Neural cell (in vitro differentiated cells): ENCODE measurements around the gene SLC7A6OS. TPM values are rescaled to one million over a fixed set of nuclear protein-coding genes. Genes with fewer than 3 reads are reported as not detected.

Experiments
- H2AFZ ChIP-seq: fragments of 200-600, 300-800 bp; sonication (generic), shearing (Covaris generic); 2 replicates; pipeline ENCODE4 v1.6.0; 2014; ENCODE audit warnings: low read depth, mild to moderate bottlenecking, antibody characterized with exemption, low read length, moderate library complexity
- H3F3A ChIP-seq: fragments of 200-600 bp; shearing (Covaris generic); 2 replicates; pipeline ENCODE4 v1.6.1; 2016; ENCODE audit warnings: mild to moderate bottlenecking, moderate library complexity, mixed read lengths, antibody characterized with exemption, low read length; ENCODE audit not compliant: insufficient read depth, poor library complexity, severe bottlenecking
- H3K27ac ChIP-seq: fragments of 200-600, 300-800 bp; sonication (generic), shearing (Covaris generic); 2 replicates; pipeline ENCODE4 v1.5.1; 2014; ENCODE audit warnings: mild to moderate bottlenecking, low read length, moderate library complexity
- H3K27me3 ChIP-seq: fragments of 300-800, 200-600 bp; sonication (generic), shearing (Covaris generic); 2 replicates; pipeline ENCODE4 v1.6.0; 2014; ENCODE audit warnings: mild to moderate bottlenecking, low read depth, low read length, moderate library complexity; ENCODE audit not compliant: insufficient read depth
- H3K36me3 ChIP-seq: fragments of 300-800, 200-600 bp; sonication (generic), shearing (Covaris generic); 2 replicates; pipeline ENCODE4 v1.5.1; 2014; ENCODE audit warnings: mild to moderate bottlenecking, antibody characterized with exemption, low read length, moderate library complexity; ENCODE audit not compliant: insufficient read depth
- H3K4me2 ChIP-seq: fragments of 300-800, 200-600 bp; sonication (generic), shearing (Covaris generic); 2 replicates; pipeline ENCODE4 v1.6.0; 2014; ENCODE audit warnings: mild to moderate bottlenecking, low read length
- H3K4me3 ChIP-seq: fragments of 300-800, 200-600 bp; sonication (generic), shearing (Covaris generic); 2 replicates; pipeline ENCODE4 v1.5.1; 2014; ENCODE audit warnings: mild to moderate bottlenecking, low read length, moderate library complexity
- H3K79me2 ChIP-seq: fragments of 200-600 bp; shearing (Covaris generic); replicated peaks from 2 replicates; pipeline ENCODE4 v1.6.0; 2014; ENCODE audit warnings: mild to moderate bottlenecking, low read length, moderate library complexity; ENCODE audit not compliant: insufficient read depth
- H3K9ac ChIP-seq: fragments of 300-800, 200-600 bp; sonication (generic), shearing (Covaris generic); 2 replicates; pipeline ENCODE4 v1.6.1; 2016; ENCODE audit warnings: mild to moderate bottlenecking, low read length, mixed read lengths
- H3K9me2 ChIP-seq: fragments of 200-600 bp; shearing (Covaris generic); 2 replicates; pipeline ENCODE4 v1.6.1; 2016; ENCODE audit warnings: mild to moderate bottlenecking, low read length, mixed read lengths; ENCODE audit not compliant: insufficient read depth
- H3K9me3 ChIP-seq: fragments of 200-600, 300-800 bp; sonication (generic), shearing (Covaris generic); 2 replicates; pipeline ENCODE4 v1.6.1; 2016; ENCODE audit warnings: mild to moderate bottlenecking, mixed run types, low read length, moderate library complexity, mixed read lengths
- H4K20me1 ChIP-seq: fragments of 200-600 bp; shearing (Covaris generic); 2 replicates; pipeline ENCODE4 v1.6.1; 2016; ENCODE audit warnings: mild to moderate bottlenecking, mixed run types; ENCODE audit not compliant: insufficient read depth
- CTCF ChIP-seq: fragments of 450-650 bp; IDR thresholded peaks from 2 replicates; pipeline ENCODE4 v1.5.1; 2014; ENCODE audit warnings: antibody characterized with exemption, mild to moderate bottlenecking, moderate library complexity; ENCODE audit not compliant: poor library complexity, severe bottlenecking
- EP300 ChIP-seq: fragments of 450-650 bp; conservative IDR thresholded peaks from 2 replicates; pipeline ENCODE4 v1.6.1; 2014; ENCODE audit warnings: antibody characterized with exemption, mild to moderate bottlenecking, moderate library complexity; ENCODE audit not compliant: poor library complexity, severe bottlenecking
- EZH2 ChIP-seq: fragments of 200-600, 300-800 bp; shearing (Covaris generic), sonication (generic); IDR thresholded peaks from 2 replicates; pipeline ENCODE4 v1.6.1; 2014; ENCODE audit warnings: antibody characterized with exemption, low read length, borderline replicate concordance, mild to moderate bottlenecking; ENCODE audit not compliant: insufficient read depth, poor library complexity, severe bottlenecking
- MXI1 ChIP-seq: fragments of 450-650 bp; conservative IDR thresholded peaks from 2 replicates; pipeline ENCODE4 v1.6.1; 2014; ENCODE audit warnings: antibody characterized with exemption, mild to moderate bottlenecking; ENCODE audit not compliant: poor library complexity, severe bottlenecking
- POLR2AphosphoS5 ChIP-seq: IDR thresholded peaks from 2 replicates; pipeline ENCODE4 v1.6.1; 2012
- RAD21 ChIP-seq: fragments of 450-650 bp; conservative IDR thresholded peaks from 2 replicates; pipeline ENCODE4 v1.6.1; 2014; ENCODE audit warnings: antibody characterized with exemption, mild to moderate bottlenecking, moderate library complexity
- REST ChIP-seq: IDR thresholded peaks from 2 replicates; pipeline ENCODE4 v1.6.1; 2012; ENCODE audit warnings: borderline replicate concordance
- SMC3 ChIP-seq: fragments of 450-650 bp; conservative IDR thresholded peaks from 2 replicates; pipeline ENCODE4 v1.6.1; 2014; ENCODE audit warnings: antibody characterized with exemption, mild to moderate bottlenecking, moderate library complexity; ENCODE audit not compliant: poor library complexity
- TAF1 ChIP-seq: IDR thresholded peaks from 2 replicates; pipeline ENCODE4 v1.6.1; 2012; ENCODE audit warnings: low read depth
- polyA minus RNA-seq: library from RNA; depleted of rRNA, polyadenylated mRNA; stranded (reverse); fragments of >200 nt; gene quantifications from 2 replicates; pipeline ENCODE4 v1.2.3, GENCODE V29; 2014
- polyA plus RNA-seq: library from polyadenylated mRNA; depleted of rRNA; stranded (reverse); fragments of >200 nt; gene quantifications from 2 replicates; pipeline ENCODE4 v1.2.3, GENCODE V29; 2014

SLC7A6OS gene
- 18.9 and 21.3 TPM in 2 replicates for polyA plus RNA-seq
- polyA minus RNA-seq, result 15.3 and 24.3 TPM in 2 replicates

GRCh38 chr16:68310774-68311511, at the start of gene SLC7A6OS, which contains the start of gene PRMT7:
Gene SLC7A6OS, minus strand, starts transcription at chr16:68310946. Its CDS starts 20 bp downstream, at chr16:68310926.
Gene PRMT7, plus strand, starts transcription at chr16:68311019. Its CDS starts 4,961 bp downstream, at chr16:68315980.
- Histone ChIP-seq H3K9ac (peak within 1 kb of the TSS; percentile 83), H2AFZ (peak within 1 kb of the TSS; percentile 83), H3K9me2 (no peaks in the 10 kb centered on the region), H3K9me3 (no peaks in the 10 kb centered on the region), H3K4me3 (peak within 1 kb of the TSS; percentile 100), H3K79me2 (peaks cover 15% of the 10 kb centered on the region), H3K36me3 (peaks cover 4% of the 10 kb centered on the region), H3K4me2 (peak within 1 kb of the TSS; percentile 73), H4K20me1 (no peaks in the 10 kb centered on the region), H3K27ac (peak within 1 kb of the TSS; percentile 79), H3F3A (no peaks in the 10 kb centered on the region), H3K27me3 (no peaks in the 10 kb centered on the region)
- peak; percentile 61 for TF ChIP-seq TAF1
- peak; percentile 91 for TF ChIP-seq POLR2AphosphoS5
- TF ChIP-seq EP300, result peak; percentile 41
- no peak for TF ChIP-seq EZH2
- TF ChIP-seq RAD21, result no peak
- peak; percentile 49 for TF ChIP-seq SMC3
- peak; percentile 47 for TF ChIP-seq CTCF
- TF ChIP-seq MXI1, result peak; percentile 89
- peak; percentile 79 for TF ChIP-seq REST

- Histone ChIP-seq H2AFZ (no peak overlapping the region), H3K36me3 (no peaks in the 10 kb centered on the region), H3F3A (no peaks in the 10 kb centered on the region), H3K9ac (no peak overlapping the region), H3K79me2 (no peaks in the 10 kb centered on the region), H3K4me2 (no peak overlapping the region), H3K9me3 (no peaks in the 10 kb centered on the region), H3K27ac (no peak overlapping the region), H4K20me1 (no peaks in the 10 kb centered on the region), H3K9me2 (no peaks in the 10 kb centered on the region), H3K4me3 (no peak overlapping the region), H3K27me3 (no peaks in the 10 kb centered on the region)
- TF ChIP-seq REST (no peak), POLR2AphosphoS5 (no peak), EZH2 (no peak), CTCF (no peak), RAD21 (no peak), SMC3 (no peak), TAF1 (no peak), EP300 (no peak), MXI1 (no peak)
These were observed 48.8 kb upstream of the SLC7A6OS start for GRCh38 chr16:68359398-68360191.
